Erythroblast (primary cell): ENCODE results near the gene USB1.

Experiments used
- GATA1 ChIP-seq: IDR thresholded peaks from 2 replicates; pipeline ENCODE4 v1.6.1; 2011; ENCODE audit warnings: low read depth, mild to moderate bottlenecking, control low read depth, low read length, moderate library complexity
- POLR2A ChIP-seq: IDR thresholded peaks from 2 replicates; pipeline ENCODE4 v1.6.1; 2011; ENCODE audit warnings: mild to moderate bottlenecking, low read length

DNA sequence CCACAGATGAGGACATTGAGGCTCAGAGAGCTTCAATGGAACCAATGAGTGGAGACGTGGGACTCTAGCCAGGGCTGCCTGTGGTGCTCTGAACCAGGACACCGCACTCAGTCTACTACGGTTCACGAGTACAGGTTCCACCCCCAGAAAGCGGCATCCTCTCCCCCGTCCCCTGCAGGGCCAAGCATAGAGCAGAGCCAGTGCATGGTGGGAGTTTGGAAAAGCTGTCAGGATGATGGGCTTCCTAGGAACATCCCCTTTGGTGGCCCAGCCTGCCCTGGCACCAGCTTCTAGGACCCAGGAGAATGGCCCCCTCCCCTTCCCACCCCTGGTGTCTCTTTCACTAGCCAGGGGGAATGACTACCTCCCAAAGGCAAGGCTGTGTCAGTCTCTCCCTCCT lies 9.1 kb upstream of the USB1 start:
- TF ChIP-seq POLR2A: no peak
- no peak for TF ChIP-seq GATA1
